ENCODE results near the gene DENND1A.
A peak's percentile ranks its signal among the peaks of the same experiment; 100 is the strongest.
"Not testable (repeated sequence)": the region's sequence is repeated elsewhere in the genome, so short reads cannot be mapped to it uniquely, and the experiment has no call there.

Gene DENND1A

GRCh38 chr9:123412171-123412820 is 517.6 kb downstream of the DENND1A start:
- DNase-seq (ENCODE audit: low spot score) = no peak

- DNase-seq (ENCODE audit: low spot score) = no peak
Observed at GRCh38 chr9:123411636-123412035, 518.3 kb downstream of the DENND1A start.

GRCh38 chr9:123411191-123411590 is 518.7 kb downstream of the DENND1A start:
- no peak for DNase-seq (ENCODE audit: low spot score)

GRCh38 chr9:123410281-123410910 is 519.5 kb downstream of the DENND1A start:
- DNase-seq (ENCODE audit: low spot score) = no peak

GRCh38 chr9:123408313-123409262 is 521.3 kb downstream of the DENND1A start:
- no peak for DNase-seq (ENCODE audit: low spot score)

GRCh38 chr9:123407217-123407851 is 522.6 kb downstream of the DENND1A start:
- no peak for DNase-seq (ENCODE audit: low spot score)

- DNase-seq (ENCODE audit: low spot score) = no peak
Observed at GRCh38 chr9:123406691-123407216, 523.2 kb downstream of the DENND1A start.

- DNase-seq (ENCODE audit: low spot score) = no peak
Observed at GRCh38 chr9:123406016-123406415, 523.9 kb downstream of the DENND1A start.

GRCh38 chr9:123402981-123403509 is 526.9 kb downstream of the DENND1A start:
- DNase-seq (ENCODE audit: low spot score) = no peak

GRCh38 chr9:123401879-123402513 is 527.9 kb downstream of the DENND1A start:
- DNase-seq (ENCODE audit: low spot score) = peak; percentile 81

GRCh38 chr9:123400926-123401503 is 528.9 kb downstream of the DENND1A start:
- no peak for DNase-seq (ENCODE audit: low spot score)

GRCh38 chr9:123399803-123400378 is 530.0 kb downstream of the DENND1A start:
- no peak for DNase-seq (ENCODE audit: low spot score)

- not testable (repeated sequence) for DNase-seq (ENCODE audit: low spot score)
Observed at GRCh38 chr9:123398938-123399337, 531.0 kb downstream of the DENND1A start.

GRCh38 chr9:123397975-123398374 is 532.0 kb downstream of the DENND1A start:
- no peak for DNase-seq (ENCODE audit: low spot score)

GRCh38 chr9:123395689-123396511 is 534.0 kb downstream of the DENND1A start:
- DNase-seq (ENCODE audit: low spot score) = no peak

GRCh38 chr9:123395276-123395688 is 534.6 kb downstream of the DENND1A start:
- no peak for DNase-seq (ENCODE audit: low spot score)

GRCh38 chr9:123394291-123395235 is 535.4 kb downstream of the DENND1A start:
- DNase-seq (ENCODE audit: low spot score) = no peak

- DNase-seq (ENCODE audit: low spot score) = no peak
Observed at GRCh38 chr9:123392802-123393201, 537.1 kb downstream of the DENND1A start.

Measured in AG08396 (cell line).